Esophagus muscularis mucosa (tissue), 4 donors: Measurements from ENCODE around the gene RNF34.

Source experiments
- EP300 ChIP-seq: sonication (generic); formaldehyde crosslinking; IDR thresholded peaks from one replicate; pipeline ENCODE4 v1.6.1; 2017; ENCODE audit warnings: antibody characterized with exemption
- POLR2A ChIP-seq: fragments of 450-650 bp; IDR thresholded peaks from one replicate; pipeline ENCODE4 v1.6.1; 2017; ENCODE audit warnings: antibody characterized with exemption, moderate library complexity, mild to moderate bottlenecking, low read depth
- TF ChIP-seq, protein P1 (sequence below), 3 experiments: fragments of 200-600 bp in 2 of 3; fragments of 450-650 bp in 1 of 3; sonication (generic) in 2 of 3; IDR thresholded peaks; one replicate each; pipeline ENCODE4 v1.5.1; 2017 to 2019; ENCODE audit warnings: antibody characterized with exemption in 3 of 3, mild to moderate bottlenecking in 2 of 3, moderate library complexity in 1 of 3

DNA sequence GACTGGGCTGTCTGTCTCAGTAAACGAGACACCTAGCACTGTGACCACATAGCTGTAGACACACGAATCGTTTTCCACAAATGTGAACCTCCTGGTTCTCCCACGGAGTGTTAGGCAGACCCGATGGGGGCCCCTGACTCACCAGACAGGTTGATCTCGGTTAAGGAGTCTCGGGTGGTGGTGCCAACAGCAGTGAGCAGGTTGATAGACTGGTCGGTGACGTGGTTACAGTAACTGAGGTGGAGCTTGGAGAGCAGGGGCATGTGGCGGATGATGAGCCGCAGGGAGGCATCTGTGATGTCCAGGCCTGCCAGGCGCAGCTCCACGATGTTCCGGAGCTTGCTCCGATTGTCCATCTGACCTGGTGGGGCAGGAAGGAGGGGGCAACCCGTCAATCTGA, 39.8 kb downstream of the RNF34 start:
- TF ChIP-seq, protein P1, sequence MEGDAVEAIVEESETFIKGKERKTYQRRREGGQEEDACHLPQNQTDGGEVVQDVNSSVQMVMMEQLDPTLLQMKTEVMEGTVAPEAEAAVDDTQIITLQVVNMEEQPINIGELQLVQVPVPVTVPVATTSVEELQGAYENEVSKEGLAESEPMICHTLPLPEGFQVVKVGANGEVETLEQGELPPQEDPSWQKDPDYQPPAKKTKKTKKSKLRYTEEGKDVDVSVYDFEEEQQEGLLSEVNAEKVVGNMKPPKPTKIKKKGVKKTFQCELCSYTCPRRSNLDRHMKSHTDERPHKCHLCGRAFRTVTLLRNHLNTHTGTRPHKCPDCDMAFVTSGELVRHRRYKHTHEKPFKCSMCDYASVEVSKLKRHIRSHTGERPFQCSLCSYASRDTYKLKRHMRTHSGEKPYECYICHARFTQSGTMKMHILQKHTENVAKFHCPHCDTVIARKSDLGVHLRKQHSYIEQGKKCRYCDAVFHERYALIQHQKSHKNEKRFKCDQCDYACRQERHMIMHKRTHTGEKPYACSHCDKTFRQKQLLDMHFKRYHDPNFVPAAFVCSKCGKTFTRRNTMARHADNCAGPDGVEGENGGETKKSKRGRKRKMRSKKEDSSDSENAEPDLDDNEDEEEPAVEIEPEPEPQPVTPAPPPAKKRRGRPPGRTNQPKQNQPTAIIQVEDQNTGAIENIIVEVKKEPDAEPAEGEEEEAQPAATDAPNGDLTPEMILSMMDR (IDR thresholded peaks at IDR 0.05), result no peak
- no peak for TF ChIP-seq EP300
- TF ChIP-seq POLR2A, result no peak
